SJSA1 (cell line): Measurements from ENCODE around the gene GLIPR1. TPM values are rescaled to one million over a fixed set of nuclear protein-coding genes. Genes with fewer than 3 reads are reported as not detected.

ENCODE experiments used
- DNase-seq, 2 experiments: peaks; one replicate each; pipeline ENCODE4 v3.0.0-alpha.2; 2015 to 2020; ENCODE audit warnings: low spot score in 2 of 2, low read depth in 1 of 2
- H3K27ac ChIP-seq: fragments of 250-450 bp; sonication (Bioruptor Pico); 2 replicates; pipeline ENCODE4 v1.5.1; 2020; ENCODE audit warnings: mild to moderate bottlenecking, moderate library complexity
- H3K27me3 ChIP-seq: fragments of 250-450 bp; sonication (Bioruptor Pico); replicated peaks from 2 replicates; pipeline ENCODE4 v1.5.1; 2020; ENCODE audit warnings: mild to moderate bottlenecking, moderate library complexity
- H3K36me3 ChIP-seq: fragments of 250-450 bp; sonication (Bioruptor Pico); 2 replicates; pipeline ENCODE4 v1.5.1; 2020; ENCODE audit warnings: mild to moderate bottlenecking
- H3K4me1 ChIP-seq: fragments of 250-450 bp; sonication (Bioruptor Pico); replicated peaks from 2 replicates; pipeline ENCODE4 v1.6.1; 2021; ENCODE audit warnings: mild to moderate bottlenecking
- H3K4me3 ChIP-seq: fragments of 250-450 bp; sonication (Bioruptor Pico); 2 replicates; pipeline ENCODE4 v1.5.1; 2020; ENCODE audit warnings: mild to moderate bottlenecking
- H3K9me3 ChIP-seq: fragments of 250-450 bp; sonication (Bioruptor Pico); replicated peaks from 2 replicates; pipeline ENCODE4 v1.5.1; 2020; ENCODE audit warnings: mild to moderate bottlenecking
- total RNA-seq: library from RNA; depleted of rRNA; stranded (reverse); fragments of >200 nt; shearing (Covaris generic); gene quantifications from 2 replicates; pipeline ENCODE4 v1.2.3, GENCODE V29; 2014; rRNA removed

Gene GLIPR1
- total RNA-seq, 1 experiment from 2014 or later: 81.5 TPM

DNA sequence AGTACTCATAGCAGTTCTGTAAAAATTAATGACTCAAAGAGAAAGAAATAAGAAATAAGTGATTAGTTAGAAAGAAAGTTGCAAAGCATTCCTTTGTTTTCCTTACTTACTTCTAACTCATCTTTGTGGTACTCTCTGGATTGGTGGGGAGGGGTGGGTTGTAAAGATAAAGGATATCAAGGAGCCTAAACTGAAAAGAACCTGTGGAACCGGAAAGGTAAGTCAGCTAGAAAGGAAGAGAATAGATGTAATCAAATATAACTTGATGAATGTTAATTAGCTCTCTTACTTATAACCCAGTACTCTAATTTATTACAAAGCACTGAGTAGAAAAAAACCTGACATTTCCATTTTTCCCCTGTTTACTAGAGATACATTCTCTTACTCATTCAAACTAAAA lies 68.3 kb downstream of the GLIPR1 start:
- no peak for DNase-seq
- Histone ChIP-seq H3K27ac (no peak overlapping the region), H3K4me1 (peaks cover 10% of the 10 kb centered on the region)

DNA sequence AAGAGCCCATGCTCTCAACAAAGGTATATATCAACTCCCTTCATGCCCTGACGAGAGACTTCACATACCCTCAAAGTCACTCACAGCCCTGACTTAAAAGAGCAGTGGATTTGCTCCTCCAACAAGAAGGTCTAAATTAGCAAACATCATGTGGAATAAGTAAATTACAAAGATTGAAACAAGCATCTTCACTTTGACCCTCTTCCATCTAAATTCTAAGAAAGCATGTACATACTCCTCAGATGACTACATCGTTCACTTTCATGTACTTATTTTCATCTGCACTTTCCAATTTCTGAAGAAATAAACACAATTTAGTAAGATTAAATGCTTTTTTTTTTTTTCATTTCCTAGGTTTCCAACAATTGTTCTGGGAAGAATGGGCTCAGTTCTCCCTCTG lies 69.4 kb downstream of the GLIPR1 start:
- Histone ChIP-seq H3K27me3 (no peaks in the 10 kb centered on the region), H3K36me3 (no peaks in the 10 kb centered on the region), H3K9me3 (no peaks in the 10 kb centered on the region), H3K27ac (no peak overlapping the region), H3K4me3 (no peak overlapping the region), H3K4me1 (peaks cover 16% of the 10 kb centered on the region)
- peak in 1 of 2 experiments; percentile 6 for DNase-seq

More for the DNA sequence above, 68.3 kb downstream of the GLIPR1 start:
- H3K4me3 ChIP-seq: no peak overlapping the region
- no peaks in the 10 kb centered on the region for H3K9me3 ChIP-seq
- H3K36me3 ChIP-seq: no peaks in the 10 kb centered on the region
- no peaks in the 10 kb centered on the region for H3K27me3 ChIP-seq

DNA sequence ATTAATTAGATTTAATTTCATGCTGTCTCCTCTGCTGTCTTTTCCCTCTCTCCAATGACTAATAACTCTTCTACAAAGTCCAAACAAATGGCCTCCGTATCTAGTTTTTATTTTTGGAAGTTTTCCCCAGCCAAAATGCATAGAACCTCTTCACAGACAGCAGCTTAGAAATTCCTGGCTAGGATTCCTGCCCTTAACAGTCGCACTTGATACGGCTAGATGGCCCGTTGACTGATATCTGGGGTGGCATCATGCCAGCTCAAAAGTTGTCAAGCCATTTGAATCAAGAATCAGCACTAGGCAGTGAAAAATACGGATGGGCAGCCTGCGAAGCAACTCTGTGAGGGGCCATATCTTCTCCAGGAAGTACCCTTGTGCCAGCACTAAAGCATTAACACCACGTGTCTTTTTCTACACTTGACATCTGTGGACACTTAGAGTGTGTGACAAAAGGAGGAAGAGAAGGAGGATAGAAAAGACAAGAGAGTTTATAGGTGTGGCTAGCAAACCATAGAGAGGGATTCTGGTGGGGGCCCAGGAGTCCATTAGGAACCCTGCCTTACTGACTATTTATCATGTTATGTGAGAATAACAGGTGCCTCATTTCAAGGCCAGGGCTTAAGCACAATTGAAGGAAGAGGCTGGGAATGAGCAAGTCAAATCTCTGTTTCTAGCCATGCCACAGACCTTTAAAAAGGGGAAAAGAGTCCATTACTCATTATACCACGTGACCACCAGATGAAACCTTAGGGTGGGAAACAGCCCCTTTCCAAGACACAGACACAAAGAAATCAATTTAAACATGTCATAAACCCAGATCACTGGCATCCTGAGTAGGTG lies 70.1 kb downstream of the GLIPR1 start:
- no peaks in the 10 kb centered on the region for H3K36me3 ChIP-seq
- H3K27me3 ChIP-seq: no peaks in the 10 kb centered on the region
- peaks cover 16% of the 10 kb centered on the region for H3K4me1 ChIP-seq
- H3K4me3 ChIP-seq: no peak overlapping the region
- H3K27ac ChIP-seq: no peak overlapping the region
- no peaks in the 10 kb centered on the region for H3K9me3 ChIP-seq
- no peak for DNase-seq

DNA sequence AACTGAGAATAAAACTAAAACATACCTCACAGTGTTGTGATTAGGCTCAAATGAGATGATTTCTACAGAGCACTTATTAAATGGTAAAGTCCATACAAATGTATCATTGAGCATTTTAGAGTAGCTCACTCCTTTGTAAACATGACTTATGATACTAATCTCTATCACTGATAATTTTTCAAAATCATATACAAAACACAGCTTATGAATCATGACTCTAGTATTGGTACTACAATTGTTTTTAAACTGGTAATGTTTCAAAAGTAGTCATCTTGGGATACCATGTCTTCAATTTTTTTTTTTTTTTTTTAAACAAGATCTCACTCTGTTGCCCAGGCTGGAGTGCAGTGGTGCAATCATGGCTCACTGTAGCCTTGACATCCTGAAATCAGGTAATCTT lies 70.9 kb downstream of the GLIPR1 start:
- Histone ChIP-seq H3K4me1 (peaks cover 16% of the 10 kb centered on the region), H3K36me3 (no peaks in the 10 kb centered on the region), H3K4me3 (no peak overlapping the region), H3K27ac (no peak overlapping the region), H3K27me3 (no peaks in the 10 kb centered on the region), H3K9me3 (no peaks in the 10 kb centered on the region)
- no peak for DNase-seq

DNA sequence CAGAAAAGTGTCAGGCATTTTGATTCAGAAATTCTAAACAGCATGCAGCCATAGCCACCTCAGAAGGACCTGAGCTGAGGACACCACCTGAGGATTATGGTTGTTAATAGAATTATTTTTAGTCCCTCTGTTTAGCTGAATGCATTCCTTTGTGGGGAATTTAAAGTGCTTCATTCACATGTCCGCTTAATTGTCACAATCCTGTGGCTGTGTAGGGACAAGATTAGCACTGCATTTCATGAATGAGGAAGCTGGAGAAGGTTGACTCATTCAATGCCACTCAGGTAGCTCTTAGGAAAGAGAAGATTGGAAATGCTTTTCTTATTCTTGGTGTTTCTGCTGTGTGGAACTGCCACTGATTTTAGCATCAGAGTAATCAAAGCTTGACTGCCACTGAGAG lies 72.8 kb downstream of the GLIPR1 start:
- peak in 1 of 2 experiments; percentile 23 for DNase-seq
- peaks cover 16% of the 10 kb centered on the region for H3K4me1 ChIP-seq

More for the DNA sequence above, 72.8 kb downstream of the GLIPR1 start:
- Histone ChIP-seq H3K27me3 (no peaks in the 10 kb centered on the region), H3K9me3 (no peaks in the 10 kb centered on the region), H3K27ac (no peak overlapping the region), H3K4me3 (no peak overlapping the region), H3K36me3 (no peaks in the 10 kb centered on the region)

Other genes with a start within 250 kb of the GLIPR1 start
- 1.9 and 2.8 TPM in 2 replicates for gene CAPS2, start 150.4 kb upstream of the GLIPR1 start, total RNA-seq
- not detected in 2 replicates for gene GLIPR1L1, start 146.1 kb upstream of the GLIPR1 start, total RNA-seq
- 0.13 TPM in 1 of 2 replicates, not detected in the other for gene GLIPR1L2, start 89.7 kb upstream of the GLIPR1 start, total RNA-seq
- 45.7 and 76.8 TPM in 2 replicates for gene KRR1, start 30.9 kb downstream of the GLIPR1 start, total RNA-seq